ENCODE results near the gene RPS4Y1. TPM values are rescaled to one million over a fixed set of nuclear protein-coding genes. Genes with fewer than 3 reads are reported as not detected.

Gene RPS4Y1
- total and polyA plus RNA-seq, 8 donors, result 0.58 to 555 (median 168) TPM; not detected in 1

DNA sequence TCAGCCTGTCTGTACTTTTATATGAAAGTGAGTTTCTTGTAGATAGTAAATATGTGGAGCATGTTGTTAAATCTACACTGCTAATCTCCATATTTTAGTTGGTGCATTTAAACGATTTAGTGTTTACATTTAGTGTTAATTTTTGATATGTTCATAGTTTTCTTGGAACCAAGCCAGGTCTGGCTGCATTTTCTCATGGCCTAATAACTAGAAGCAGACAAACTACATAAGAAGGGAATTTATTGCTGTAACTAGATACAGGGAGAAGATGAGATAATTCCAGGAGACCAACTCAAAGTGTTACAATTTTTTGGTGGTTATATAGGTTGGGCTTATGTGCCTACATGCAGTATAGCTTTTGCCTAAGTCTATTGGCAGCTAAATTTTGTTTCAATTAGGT, 32.8 kb downstream of the RPS4Y1 start:
- TF ChIP-seq EP300 (IDR thresholded peaks at IDR 0.05), result no peak
- TF ChIP-seq POLR2A (IDR thresholded peaks at IDR 0.05), result no peak
- TF ChIP-seq, protein P1, sequence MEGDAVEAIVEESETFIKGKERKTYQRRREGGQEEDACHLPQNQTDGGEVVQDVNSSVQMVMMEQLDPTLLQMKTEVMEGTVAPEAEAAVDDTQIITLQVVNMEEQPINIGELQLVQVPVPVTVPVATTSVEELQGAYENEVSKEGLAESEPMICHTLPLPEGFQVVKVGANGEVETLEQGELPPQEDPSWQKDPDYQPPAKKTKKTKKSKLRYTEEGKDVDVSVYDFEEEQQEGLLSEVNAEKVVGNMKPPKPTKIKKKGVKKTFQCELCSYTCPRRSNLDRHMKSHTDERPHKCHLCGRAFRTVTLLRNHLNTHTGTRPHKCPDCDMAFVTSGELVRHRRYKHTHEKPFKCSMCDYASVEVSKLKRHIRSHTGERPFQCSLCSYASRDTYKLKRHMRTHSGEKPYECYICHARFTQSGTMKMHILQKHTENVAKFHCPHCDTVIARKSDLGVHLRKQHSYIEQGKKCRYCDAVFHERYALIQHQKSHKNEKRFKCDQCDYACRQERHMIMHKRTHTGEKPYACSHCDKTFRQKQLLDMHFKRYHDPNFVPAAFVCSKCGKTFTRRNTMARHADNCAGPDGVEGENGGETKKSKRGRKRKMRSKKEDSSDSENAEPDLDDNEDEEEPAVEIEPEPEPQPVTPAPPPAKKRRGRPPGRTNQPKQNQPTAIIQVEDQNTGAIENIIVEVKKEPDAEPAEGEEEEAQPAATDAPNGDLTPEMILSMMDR (IDR thresholded peaks at IDR 0.05), result no peak
- TF ChIP-seq POLR2AphosphoS5 (IDR thresholded peaks at IDR 0.05), result no peak
- WGBS, 5 donors, result 11 to 29% (median 29%) methylated on average over 1 of the region's 1 CpG; no CpG with 5 or more reads in 2 of the 5 donors

GRCh38 chrY:2883561-2883960, 42.2 kb downstream of the RPS4Y1 start:
- Histone ChIP-seq H3K4me1 (no peaks in the 10 kb centered on the region), H3K9me3 (no peaks in the 10 kb centered on the region), H3K27ac (no peak overlapping the region), H3K4me3 (no peak overlapping the region), H3K36me3 (no peaks in the 10 kb centered on the region), H3K27me3 (no peaks in the 10 kb centered on the region)
- TF ChIP-seq EP300 (IDR thresholded peaks at IDR 0.05) (no peak), POLR2A (IDR thresholded peaks at IDR 0.05) (no peak), POLR2AphosphoS5 (IDR thresholded peaks at IDR 0.05) (no peak)
- TF ChIP-seq, protein P1 (IDR thresholded peaks at IDR 0.05), result no peak
- no peak for DNase-seq
- intact Hi-C loops (cut with DNase I; ENCODE audit: low total_unique reads), result no loop called here
- 64 to 75% (median 69%) methylated on average over 1 of the region's 1 CpG; no CpG with 5 or more reads in 2 of the 5 donors for WGBS, 5 donors

More for the DNA sequence above, 32.8 kb downstream of the RPS4Y1 start:
- Histone ChIP-seq H3K36me3 (no peaks in the 10 kb centered on the region), H3K27me3 (no peaks in the 10 kb centered on the region), H3K4me3 (no peak overlapping the region), H3K27ac (no peak overlapping the region), H3K4me1 (no peaks in the 10 kb centered on the region), H3K9me3 (peaks cover 0 to 9% (median 0%) of the 10 kb centered on the region in 4 donors)
- intact Hi-C loops (cut with DNase I; ENCODE audit: low total_unique reads), result no loop called here
- no peak for DNase-seq

DNA sequence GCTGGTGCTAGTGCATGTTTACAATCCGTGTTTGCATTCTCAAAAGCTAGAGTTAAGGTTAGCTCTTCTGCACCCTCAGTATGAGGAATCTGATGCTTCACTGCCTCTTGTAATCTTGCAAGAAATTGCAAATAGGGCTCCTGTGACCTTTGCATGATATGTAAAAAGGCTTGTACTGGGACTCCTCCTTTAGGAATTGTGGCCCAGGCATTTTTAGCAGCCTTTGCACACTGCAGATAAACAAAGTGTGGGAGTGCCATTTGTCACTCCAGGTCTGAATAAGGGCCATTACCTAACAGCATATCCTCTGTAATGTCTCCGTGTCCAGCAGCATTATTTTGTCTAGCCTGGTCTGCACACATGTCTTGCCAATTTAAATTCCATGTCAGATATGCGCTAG, 44.5 kb downstream of the RPS4Y1 start:
- TF ChIP-seq, protein P1 (IDR thresholded peaks at IDR 0.05), result no peak
- TF ChIP-seq EP300 (IDR thresholded peaks at IDR 0.05) (no peak), POLR2A (IDR thresholded peaks at IDR 0.05) (no peak), POLR2AphosphoS5 (IDR thresholded peaks at IDR 0.05) (no peak)
- 39 to 52% (median 45%) methylated on average over 3 of the region's 3 CpGs; no CpG with 5 or more reads in 2 of the 5 donors for WGBS, 5 donors
- no peak overlapping the region for H3K27ac ChIP-seq
- no peaks in the 10 kb centered on the region for H3K27me3 ChIP-seq
- no peaks in the 10 kb centered on the region for H3K9me3 ChIP-seq
- no peaks in the 10 kb centered on the region for H3K4me1 ChIP-seq
- DNase-seq, result no peak
- no peaks in the 10 kb centered on the region for H3K36me3 ChIP-seq
- intact Hi-C loops (cut with DNase I; ENCODE audit: low total_unique reads), result no loop called here
- no peak overlapping the region for H3K4me3 ChIP-seq

- no peaks in the 10 kb centered on the region for H3K36me3 ChIP-seq
- no peak for DNase-seq
- no peaks in the 10 kb centered on the region for H3K27me3 ChIP-seq
- 28 to 37% (median 29%) methylated on average over 5 of the region's 5 CpGs; no CpG with 5 or more reads in 2 of the 5 donors for WGBS, 5 donors
- no peak overlapping the region for H3K4me3 ChIP-seq
- H3K27ac ChIP-seq, result no peak overlapping the region
- TF ChIP-seq, protein P1 (IDR thresholded peaks at IDR 0.05), result no peak
- TF ChIP-seq EP300 (IDR thresholded peaks at IDR 0.05), result no peak
- TF ChIP-seq POLR2A (IDR thresholded peaks at IDR 0.05), result no peak
- no peak for TF ChIP-seq POLR2AphosphoS5 (IDR thresholded peaks at IDR 0.05)
- no peaks in the 10 kb centered on the region for H3K9me3 ChIP-seq
- H3K4me1 ChIP-seq, result no peaks in the 10 kb centered on the region
- intact Hi-C loops (cut with DNase I; ENCODE audit: low total_unique reads), result no loop called here
These were observed 46.0 kb downstream of the RPS4Y1 start for GRCh38 chrY:2887386-2887785.

Data from stomach (tissue), 9 donors.